ENCODE measurements around the gene PARD3. TPM values are rescaled to one million over a fixed set of nuclear protein-coding genes. Genes with fewer than 3 reads are reported as not detected.

PARD3 gene
- total RNA-seq, 1 experiment from 2014 or later = 46.3 TPM

DNA sequence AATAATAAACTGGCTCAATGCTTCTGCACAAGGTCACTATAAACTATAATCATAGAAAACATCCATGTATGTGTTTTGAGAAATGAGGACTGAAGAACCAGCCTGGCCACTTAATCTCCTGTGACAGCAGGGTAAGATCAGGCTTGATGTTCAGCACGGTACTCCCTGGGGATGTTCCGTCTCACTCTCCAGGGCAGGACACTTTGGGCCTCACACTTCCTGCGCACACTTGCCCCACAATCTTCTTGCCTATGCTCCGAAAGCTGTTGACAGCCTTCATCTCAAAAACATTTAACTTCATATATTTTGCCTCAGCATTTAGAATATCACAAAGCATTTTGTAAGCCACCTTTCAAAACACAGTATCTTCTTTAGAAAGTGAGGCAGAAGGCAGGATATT, 92.7 kb downstream of the PARD3 start:
- Histone ChIP-seq H3K79me2 (ENCODE audit: insufficient read depth, low read length) (peaks cover 38% of the 10 kb centered on the region), H3K27ac (ENCODE audit: low read depth, low read length) (no peak overlapping the region)

More for the DNA sequence above, 92.7 kb downstream of the PARD3 start:
- Histone ChIP-seq H2AFZ (ENCODE audit: low read depth, low read length, poor library complexity, severe bottlenecking) (no peak overlapping the region), H3K4me2 (ENCODE audit: low read length) (no peak overlapping the region), H4K20me1 (ENCODE audit: insufficient read depth) (peaks cover 8% of the 10 kb centered on the region; the same call in 1 of the 2 replicates), H3K9me3 (ENCODE audit: control insufficient read depth in 1 of 2, insufficient read depth in 1 of 2, low read depth in 1 of 2, low read length in 2 of 2) (no peaks in the 10 kb centered on the region), H3K9me2 (ENCODE audit: insufficient read depth) (no peaks in the 10 kb centered on the region), H3K27me3 (ENCODE audit: insufficient read depth, low read length) (no peaks in the 10 kb centered on the region), H3K9ac (ENCODE audit: low read length) (no peak overlapping the region), H3K36me3 (ENCODE audit: control insufficient read depth in 1 of 2, insufficient read depth in 2 of 2, low read length in 2 of 2) (no peaks in the 10 kb centered on the region), H3K4me1 (ENCODE audit: control insufficient read depth in 1 of 2, insufficient read depth in 2 of 2, low read length in 2 of 2) (peaks cover 31 to 44% of the 10 kb centered on the region in 2 experiments), H3K4me3 (replicated peaks in 1 of 2; ENCODE audit: low read depth in 1 of 2, low read length in 2 of 2) (no peak overlapping the region)
- intact Hi-C loops (cut with micrococcal nuclease) = loop anchor here (5.0 kb wide), 1 partner anchor 105 kb away; no protein-coding TSS in a partner anchor
- TF ChIP-seq JUND (IDR thresholded peaks at IDR 0.05) = no peak
- TF ChIP-seq SRF (IDR thresholded peaks at IDR 0.05; ENCODE audit: low read depth) = no peak
- TF ChIP-seq POLR2AphosphoS5 (IDR thresholded peaks at IDR 0.05; ENCODE audit: low read depth, low read length) = no peak
- no peak for TF ChIP-seq POLR2A (IDR thresholded peaks at IDR 0.05; ENCODE audit: borderline replicate concordance, extremely low read depth, insufficient read depth, insufficient read length)
- no peak for TF ChIP-seq CEBPB (IDR thresholded peaks at IDR 0.05; ENCODE audit: low read depth)
- TF ChIP-seq CBX3 (IDR thresholded peaks at IDR 0.05; ENCODE audit: low read depth) = no peak
- TF ChIP-seq, protein P1, sequence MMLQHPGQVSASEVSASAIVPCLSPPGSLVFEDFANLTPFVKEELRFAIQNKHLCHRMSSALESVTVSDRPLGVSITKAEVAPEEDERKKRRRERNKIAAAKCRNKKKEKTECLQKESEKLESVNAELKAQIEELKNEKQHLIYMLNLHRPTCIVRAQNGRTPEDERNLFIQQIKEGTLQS (IDR thresholded peaks at IDR 0.05) = no peak
- TF ChIP-seq FOSL1 (IDR thresholded peaks at IDR 0.05; ENCODE audit: low read depth) = no peak
- TF ChIP-seq EGR1 (IDR thresholded peaks at IDR 0.05; ENCODE audit: low read depth) = no peak
- TF ChIP-seq, protein P2, sequence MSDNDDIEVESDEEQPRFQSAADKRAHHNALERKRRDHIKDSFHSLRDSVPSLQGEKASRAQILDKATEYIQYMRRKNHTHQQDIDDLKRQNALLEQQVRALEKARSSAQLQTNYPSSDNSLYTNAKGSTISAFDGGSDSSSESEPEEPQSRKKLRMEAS (IDR thresholded peaks at IDR 0.05) = no peak
- TF ChIP-seq ZBTB33 (IDR thresholded peaks at IDR 0.05; ENCODE audit: extremely low read depth, insufficient replicate concordance, low read length) = no peak
- no peak for TF ChIP-seq SP1 (IDR thresholded peaks at IDR 0.05; ENCODE audit: low read depth)
- ChIA-PET CTCF (interaction anchor here (3.4 kb wide), 1 partner anchor 10 kb away, joined by 36 read pairs; no protein-coding TSS in a partner anchor), POLR2A (no interaction called here), RAD21 (ENCODE audit: low non-redundant PET in 1 of 2, low total read pairs in 2 of 2, uncharacterized antibody in 2 of 2, unreplicated experiment in 2 of 2) (no interaction called here)
- no TSS peak for BruUV-seq (replicated peaks)
- no peak for DNase-seq (ENCODE audit: low read depth, low spot score)
- no peak for ATAC-seq

Data from HCT116 (cell line).